ENCODE data around the gene EXOC6B.

EXOC6B gene

DNA sequence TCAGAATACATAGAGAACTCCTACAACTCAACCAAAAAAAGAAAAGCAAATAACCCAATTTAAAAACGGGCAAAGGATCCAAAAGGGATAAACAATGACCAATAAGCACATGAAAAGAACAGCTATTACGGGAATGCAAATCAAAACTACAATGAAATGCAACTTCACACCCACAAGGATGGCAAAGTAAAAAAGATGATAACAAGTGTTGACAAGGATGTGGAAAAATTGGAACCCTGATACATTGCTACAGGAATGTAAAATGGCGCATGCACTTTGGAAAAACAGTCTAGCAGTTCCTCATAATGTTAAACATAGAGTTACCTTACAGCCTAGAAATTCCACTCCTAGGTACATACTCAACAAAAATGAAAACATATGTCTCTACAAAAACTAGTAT, 4.7 kb downstream of the EXOC6B start:
- H3K4me3 ChIP-seq (ENCODE audit: low read length), result no peak overlapping the region
- TF ChIP-seq ZNF274 (IDR thresholded peaks at IDR 0.05; ENCODE audit: low read depth, low read length), result no peak

DNA sequence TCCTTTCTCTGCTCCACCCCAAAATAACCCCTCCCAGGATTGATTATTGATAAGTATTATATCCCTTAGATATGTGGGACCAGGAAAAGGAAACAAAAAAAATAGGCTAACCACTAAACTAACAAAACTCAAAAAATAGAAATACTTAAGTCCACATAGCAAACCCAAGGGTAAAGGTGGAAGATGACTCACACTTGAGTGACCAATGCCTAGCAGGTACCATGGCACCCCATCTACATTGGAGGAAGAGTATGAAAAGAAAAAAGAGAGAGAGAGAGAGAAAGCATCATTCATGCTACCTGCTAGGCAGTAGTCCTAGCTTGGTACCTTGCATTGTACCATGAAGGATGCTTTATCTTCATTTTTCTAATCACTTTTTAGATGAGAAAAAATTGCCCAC, 6.3 kb downstream of the EXOC6B start:
- TF ChIP-seq ZNF274 (IDR thresholded peaks at IDR 0.05; ENCODE audit: low read depth, low read length), result no peak

DNA sequence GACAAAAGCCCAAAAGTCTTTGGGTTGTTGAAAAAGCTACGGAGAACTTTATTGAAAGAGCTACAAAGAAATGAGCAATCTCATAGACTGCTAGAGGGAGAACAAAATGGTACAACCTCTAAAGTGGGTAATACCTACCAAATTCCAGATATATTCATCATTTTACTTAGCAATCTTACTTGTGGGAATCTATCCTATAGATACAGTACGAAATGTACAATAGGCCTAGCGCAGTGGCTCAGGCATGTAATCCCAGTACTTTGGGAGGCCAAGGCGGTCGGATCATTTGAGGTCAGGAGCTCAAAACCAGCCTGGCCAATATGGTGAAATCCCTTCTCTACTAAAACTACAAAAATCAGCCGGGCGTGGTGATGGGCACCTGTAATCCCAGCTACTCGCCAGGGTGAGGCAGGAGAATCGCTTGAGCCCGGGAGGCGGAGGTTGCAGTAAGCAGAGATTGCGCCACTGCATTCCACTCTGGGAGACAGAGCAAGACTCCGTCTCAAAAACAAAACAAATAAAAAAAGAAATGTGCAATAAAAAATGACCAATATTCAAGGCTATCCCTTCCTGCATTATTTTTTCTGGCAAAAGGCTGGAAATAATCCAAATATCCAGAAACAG, 10.1 kb downstream of the EXOC6B start:
- H3K4me3 ChIP-seq (ENCODE audit: low read length), result no peak overlapping the region
- TF ChIP-seq ZNF274 (IDR thresholded peaks at IDR 0.05; ENCODE audit: low read depth, low read length), result no peak

More for the DNA sequence above, 6.3 kb downstream of the EXOC6B start:
- H3K4me3 ChIP-seq (ENCODE audit: low read length), result no peak overlapping the region

DNA sequence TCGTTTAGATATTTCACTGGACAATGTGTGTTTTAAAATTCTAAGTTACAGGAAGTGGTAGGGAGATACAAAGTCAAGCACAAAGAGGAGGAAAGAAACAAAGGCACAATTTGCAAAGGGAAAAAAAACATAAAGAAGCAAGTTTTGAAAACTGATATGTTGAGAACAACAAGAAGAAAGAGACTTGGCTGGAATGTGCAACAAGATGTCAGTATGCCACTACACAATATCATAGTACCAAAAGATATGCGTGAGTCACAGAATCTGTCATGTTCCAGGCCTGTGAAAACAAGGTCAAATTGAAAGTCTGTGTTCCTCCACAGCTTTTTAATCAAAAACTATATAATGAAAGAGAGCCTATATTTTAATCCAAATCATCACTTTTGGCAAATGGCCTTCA, 12.0 kb downstream of the EXOC6B start:
- TF ChIP-seq ZNF274 (IDR thresholded peaks at IDR 0.05; ENCODE audit: low read depth, low read length), result no peak
- H3K4me3 ChIP-seq (ENCODE audit: low read length), result no peak overlapping the region

DNA sequence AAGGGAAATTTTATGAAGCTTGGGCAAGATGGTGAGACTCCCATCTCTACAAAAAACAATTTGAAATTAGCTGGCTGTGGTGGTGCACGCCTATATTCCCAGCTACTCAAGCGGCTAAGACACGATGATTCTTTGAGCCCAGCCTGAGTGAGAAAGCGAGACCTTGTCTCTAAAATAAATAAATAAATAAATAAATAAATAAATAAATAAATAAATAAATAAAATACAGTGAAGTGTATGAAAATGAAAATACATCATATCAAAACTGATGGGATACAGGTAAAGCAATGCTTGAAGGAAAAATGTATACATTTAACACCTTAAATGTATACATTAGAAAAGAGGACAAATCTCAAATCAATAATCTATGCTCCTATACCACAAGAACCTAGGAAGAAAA, 15.7 kb downstream of the EXOC6B start:
- no peak for TF ChIP-seq ZNF274 (IDR thresholded peaks at IDR 0.05; ENCODE audit: low read depth, low read length)

DNA sequence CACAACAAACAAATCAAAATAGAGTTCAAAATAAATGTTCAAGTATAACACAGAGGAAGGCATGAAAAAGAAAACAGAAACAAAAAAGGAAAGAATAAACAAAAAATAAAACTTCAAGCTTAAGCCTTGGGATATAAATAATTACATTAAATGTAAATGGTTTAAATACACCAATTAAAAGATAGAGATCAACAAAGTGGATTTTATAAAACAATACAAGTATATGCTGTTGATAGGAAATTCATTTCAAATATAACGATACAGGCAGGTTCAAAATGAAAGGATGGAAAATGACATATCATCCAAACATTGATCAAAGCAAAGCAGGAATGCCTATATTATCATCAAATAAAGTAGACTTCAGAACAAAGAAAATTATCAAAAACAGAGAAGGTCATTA, 16.7 kb downstream of the EXOC6B start:
- no peak for TF ChIP-seq ZNF274 (IDR thresholded peaks at IDR 0.05; ENCODE audit: low read depth, low read length)
- no peak overlapping the region for H3K4me3 ChIP-seq (ENCODE audit: low read length)

More for the DNA sequence above, 15.7 kb downstream of the EXOC6B start:
- no peak overlapping the region for H3K4me3 ChIP-seq (ENCODE audit: low read length)

DNA sequence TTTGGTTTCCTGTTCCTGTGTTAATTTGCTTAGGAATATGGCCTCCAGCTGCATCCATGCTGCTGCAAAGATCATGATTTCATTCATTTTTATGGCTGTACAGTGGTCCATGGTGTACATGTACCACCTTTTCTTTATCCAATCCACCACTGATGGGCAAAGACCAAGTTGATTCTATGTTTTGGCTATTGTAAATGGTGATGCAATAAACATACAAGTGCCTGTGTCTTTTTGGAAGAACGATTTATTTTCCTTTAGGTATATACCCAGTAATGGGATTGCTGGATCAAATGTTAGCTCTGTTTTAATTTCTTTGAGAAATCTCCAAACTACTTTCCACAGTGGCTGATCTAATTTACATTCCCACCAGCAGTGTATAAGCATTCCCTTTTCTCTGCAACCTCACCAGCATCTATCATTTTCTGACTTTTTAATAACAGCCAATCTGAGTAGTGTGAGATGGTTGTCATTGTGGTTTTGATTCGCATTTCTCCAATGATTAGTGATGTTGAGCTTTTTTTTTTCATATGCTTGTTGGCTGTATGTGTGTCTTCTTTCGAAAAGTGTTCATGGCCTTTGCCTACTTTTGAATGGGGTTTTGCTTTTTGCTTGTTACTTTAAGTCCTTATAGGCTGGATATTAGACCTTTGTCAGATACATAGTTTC, 19.4 kb downstream of the EXOC6B start:
- no peak overlapping the region for H3K4me3 ChIP-seq (ENCODE audit: low read length)
- no peak for TF ChIP-seq ZNF274 (IDR thresholded peaks at IDR 0.05; ENCODE audit: low read depth, low read length)

DNA sequence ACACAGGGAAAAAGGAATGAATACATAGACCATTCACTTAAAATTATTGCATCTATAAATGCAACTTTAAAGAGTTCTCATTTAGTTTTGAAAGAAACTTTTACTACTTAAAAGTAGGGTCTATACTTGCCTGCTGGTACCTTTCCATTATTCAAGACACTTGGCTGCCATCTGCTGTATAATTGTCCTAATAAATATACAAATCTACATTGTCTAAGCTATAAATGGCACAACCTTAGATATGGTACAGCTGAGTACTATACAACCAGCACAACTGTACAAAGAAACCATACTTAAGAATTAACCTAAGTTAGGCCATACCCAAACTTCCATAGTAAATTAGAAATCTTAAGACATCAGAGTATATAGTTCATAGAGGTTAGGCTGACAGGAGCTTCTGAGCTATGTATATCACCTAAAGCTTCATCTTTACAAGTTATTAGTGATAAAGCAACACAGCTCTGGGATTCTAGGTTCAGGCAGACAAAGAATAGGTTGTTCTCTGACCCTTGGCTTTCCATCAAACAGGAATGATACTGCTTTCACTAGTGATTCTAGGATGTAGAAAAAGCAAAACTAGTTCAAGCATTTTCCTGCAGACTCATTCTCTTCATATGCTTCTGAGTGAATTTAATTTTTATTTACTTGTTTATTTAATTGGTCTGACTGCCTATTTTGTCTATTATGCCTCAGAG, 22.1 kb downstream of the EXOC6B start:
- TF ChIP-seq ZNF274 (IDR thresholded peaks at IDR 0.05; ENCODE audit: low read depth, low read length), result no peak
- no peak overlapping the region for H3K4me3 ChIP-seq (ENCODE audit: low read length)

DNA sequence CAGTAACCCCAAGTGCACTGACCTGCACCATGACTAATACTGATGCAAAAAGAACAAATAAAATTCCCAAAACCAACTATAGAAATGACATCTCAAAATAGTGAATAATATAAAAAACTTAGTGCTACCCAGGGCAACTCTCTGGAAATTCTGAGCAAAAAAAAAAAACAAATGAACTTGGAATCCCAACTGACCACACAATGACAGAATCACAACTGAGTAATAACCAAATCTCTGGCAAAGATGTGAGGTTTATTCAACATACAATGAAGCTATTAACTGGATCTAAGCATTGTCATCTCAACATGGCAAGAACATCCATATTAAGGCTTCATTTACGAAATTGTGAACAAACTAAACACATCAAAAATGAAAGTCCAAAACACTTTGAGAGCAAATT, 22.7 kb downstream of the EXOC6B start:
- H3K4me3 ChIP-seq (ENCODE audit: low read length), result no peak overlapping the region
- TF ChIP-seq ZNF274 (IDR thresholded peaks at IDR 0.05; ENCODE audit: low read depth, low read length), result no peak

DNA sequence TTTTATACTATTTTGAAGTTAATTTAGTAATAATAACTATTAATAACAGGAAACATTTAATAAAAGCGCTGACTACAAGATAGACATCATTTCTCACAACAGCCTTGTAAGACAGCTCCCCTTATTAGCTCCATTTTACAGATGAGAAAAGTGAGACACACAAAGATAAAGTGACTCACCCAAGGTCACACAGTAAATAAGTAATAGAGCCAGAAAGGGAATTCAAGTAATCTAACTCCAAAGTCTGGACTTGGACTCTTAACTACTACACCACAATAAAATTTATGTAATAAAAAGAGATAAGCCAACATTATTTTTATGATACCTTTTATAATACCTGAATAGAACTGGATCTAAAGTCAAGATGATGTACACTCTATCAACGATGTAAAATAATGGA, 25.3 kb downstream of the EXOC6B start:
- H3K4me3 ChIP-seq (ENCODE audit: low read length), result no peak overlapping the region
- no peak for TF ChIP-seq ZNF274 (IDR thresholded peaks at IDR 0.05; ENCODE audit: low read depth, low read length)

DNA sequence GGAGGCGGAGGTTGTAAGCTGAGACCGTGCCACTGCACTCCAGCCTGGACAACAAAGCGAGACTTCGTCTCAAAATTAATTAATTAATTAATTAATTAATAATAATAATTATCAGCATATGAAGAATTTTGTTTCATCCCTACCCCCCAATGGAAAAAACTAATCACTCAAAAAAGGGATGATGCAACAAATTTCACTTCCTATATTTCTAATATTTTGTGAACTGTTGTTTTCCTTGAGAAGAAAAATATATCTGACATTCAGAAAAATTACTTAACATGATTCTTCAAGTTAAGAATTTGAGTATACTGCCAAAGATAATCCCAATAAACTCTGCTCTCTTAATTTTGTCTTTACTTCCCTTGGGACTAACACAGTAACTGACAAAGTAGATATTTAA, 28.1 kb downstream of the EXOC6B start:
- no peak for TF ChIP-seq ZNF274 (IDR thresholded peaks at IDR 0.05; ENCODE audit: low read depth, low read length)

DNA sequence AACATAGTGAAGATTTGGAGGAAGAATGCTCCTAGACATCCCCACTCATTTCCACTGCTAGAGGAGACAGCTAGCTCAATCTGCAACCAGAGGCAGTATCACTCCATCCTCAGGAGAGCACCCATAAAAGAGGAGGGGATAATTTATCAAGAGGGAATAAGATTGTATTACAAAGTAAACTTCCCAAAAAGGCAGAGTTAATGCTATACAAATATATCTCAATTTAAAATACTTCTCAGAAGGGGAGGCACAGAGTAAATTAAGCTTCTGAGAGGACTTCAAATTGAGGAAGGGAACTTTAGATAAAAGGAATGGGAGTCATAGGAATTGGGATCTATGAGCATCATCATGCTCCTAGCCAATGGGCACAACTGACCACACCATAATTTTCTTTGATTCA, 29.1 kb downstream of the EXOC6B start:
- no peak for TF ChIP-seq ZNF274 (IDR thresholded peaks at IDR 0.05; ENCODE audit: low read depth, low read length)
- H3K4me3 ChIP-seq (ENCODE audit: low read length), result no peak overlapping the region

More for the DNA sequence above, 28.1 kb downstream of the EXOC6B start:
- no peak overlapping the region for H3K4me3 ChIP-seq (ENCODE audit: low read length)

DNA sequence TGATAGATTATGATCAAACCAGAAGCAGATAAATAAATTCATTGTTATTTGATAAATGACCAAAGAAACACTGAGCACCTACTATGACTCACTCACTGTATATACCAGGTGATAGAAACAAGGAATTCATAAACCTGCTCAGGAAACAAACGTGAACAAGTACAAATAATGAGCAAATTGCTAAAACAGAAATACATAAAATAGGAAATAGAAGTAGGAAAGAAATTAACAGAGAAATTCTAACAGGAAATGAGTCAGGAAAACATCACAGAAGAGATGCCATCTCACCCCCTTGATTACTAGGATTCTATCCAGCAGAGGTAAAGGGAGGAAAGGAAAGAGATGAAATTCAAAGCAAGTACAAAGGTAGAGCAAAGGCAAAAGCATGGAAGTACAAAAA, 31.3 kb downstream of the EXOC6B start:
- H3K4me3 ChIP-seq (ENCODE audit: low read length), result no peak overlapping the region
- no peak for TF ChIP-seq ZNF274 (IDR thresholded peaks at IDR 0.05; ENCODE audit: low read depth, low read length)

DNA sequence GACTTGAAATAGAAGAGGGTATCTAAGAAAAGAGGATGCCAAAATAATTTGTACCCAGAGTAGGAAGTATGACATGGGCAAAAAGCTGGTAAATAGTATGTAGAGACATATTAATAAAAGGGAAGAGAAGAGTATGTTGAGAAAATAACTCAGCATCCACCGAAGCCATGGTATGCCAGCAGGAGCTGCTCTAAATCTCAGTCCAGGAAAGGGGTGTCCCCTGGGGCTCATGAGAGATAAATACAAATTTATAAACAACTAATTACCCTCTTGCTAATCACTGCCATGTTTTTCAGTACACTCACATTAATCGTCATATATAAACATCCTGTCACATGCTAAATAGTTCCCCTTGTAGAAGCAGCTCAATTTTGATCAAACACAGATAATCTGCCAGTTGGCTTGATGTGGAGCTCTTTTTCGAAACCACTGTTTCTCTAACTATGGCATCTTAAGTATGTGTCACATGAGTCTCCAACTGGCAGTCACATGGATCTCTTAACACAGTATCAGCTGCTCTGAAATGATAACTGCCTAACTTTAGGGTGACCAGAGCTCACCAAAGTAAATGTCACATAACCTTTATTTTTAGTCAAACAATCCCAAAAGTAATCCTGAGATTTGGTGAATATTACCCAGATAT, 31.9 kb downstream of the EXOC6B start:
- TF ChIP-seq ZNF274 (IDR thresholded peaks at IDR 0.05; ENCODE audit: low read depth, low read length), result no peak
- H3K4me3 ChIP-seq (ENCODE audit: low read length), result no peak overlapping the region

DNA sequence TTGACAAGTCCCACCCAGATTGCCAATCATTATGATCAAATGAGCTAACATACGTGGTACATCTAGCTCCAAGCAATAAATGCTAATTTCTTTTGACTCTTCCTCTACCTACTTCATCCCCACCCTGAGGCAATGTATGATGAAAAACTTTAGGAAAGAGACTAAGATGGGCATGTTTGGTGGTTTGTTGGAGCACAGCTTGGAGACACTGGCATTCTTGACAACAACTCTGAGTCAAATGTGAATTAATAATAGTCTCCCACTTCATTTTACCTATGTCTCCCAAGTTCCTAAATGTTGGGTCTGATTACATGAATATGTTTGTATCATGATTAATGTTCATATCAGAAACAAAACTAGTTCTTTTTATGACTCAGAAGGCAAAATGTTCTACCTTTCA, 36.6 kb downstream of the EXOC6B start:
- H3K4me3 ChIP-seq (ENCODE audit: low read length), result no peak overlapping the region
- no peak for TF ChIP-seq ZNF274 (IDR thresholded peaks at IDR 0.05; ENCODE audit: low read depth, low read length)
